Esophagus squamous epithelium (tissue), 4 donors: ENCODE data around the gene CDKN2D.

Experiments used
- CTCF ChIP-seq, 6 experiments: fragments of 450-650 bp in 4 of 6; fragments of 200-600 bp in 2 of 6; sonication (generic) in 2 of 6; IDR thresholded peaks; one replicate each; pipeline ENCODE4 v1.5.1; 2016 to 2019; ENCODE audit warnings: antibody characterized with exemption in 6 of 6, mild to moderate bottlenecking in 4 of 6, moderate library complexity in 4 of 6
- POLR2A ChIP-seq, 4 donors: fragments of 450-650 bp; IDR thresholded peaks; one replicate each; pipeline ENCODE4 v1.6.1; 2017; ENCODE audit warnings: antibody characterized with exemption in 4 of 4, mild to moderate bottlenecking in 4 of 4, moderate library complexity in 3 of 4

- TF ChIP-seq CTCF (IDR thresholded peaks at IDR 0.05) = no peak
- no peak for TF ChIP-seq POLR2A (IDR thresholded peaks at IDR 0.05)
These were observed 20.0 kb downstream of the CDKN2D start for GRCh38 chr19:10548746-10549276.
